ENCODE results near the gene PACSIN3.

PACSIN3 gene

DNA sequence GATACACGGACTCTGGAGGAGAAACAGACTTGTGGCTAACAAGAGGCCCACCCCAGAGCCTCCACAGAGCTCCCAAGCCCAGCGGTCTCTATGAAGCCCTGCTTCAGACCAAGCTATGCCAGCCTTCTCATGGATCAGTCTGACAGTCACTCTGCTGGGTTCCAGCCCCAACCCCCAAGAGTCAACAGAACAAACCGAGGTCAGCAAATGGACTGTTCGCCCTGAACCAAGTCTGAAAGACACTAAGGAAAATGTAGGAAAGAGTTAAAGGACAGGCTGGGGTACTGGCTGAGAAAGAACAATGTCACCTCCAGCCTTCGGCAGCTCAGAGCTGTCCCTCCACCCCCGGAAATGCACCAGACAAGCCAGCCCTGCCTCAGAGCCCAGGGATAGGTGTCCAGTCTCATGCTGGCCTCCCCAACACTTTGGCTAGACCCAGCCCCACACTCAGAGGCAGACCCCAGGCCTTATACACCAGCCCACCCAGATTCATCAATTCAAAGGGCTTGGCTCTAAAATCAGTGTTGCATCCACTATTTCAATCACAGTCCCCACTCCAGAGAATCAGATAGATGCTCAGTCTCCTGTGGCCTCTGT is 13.4 kb downstream of the PACSIN3 start:
- TF ChIP-seq TAF1 (IDR thresholded peaks at IDR 0.05; ENCODE audit: borderline replicate concordance, insufficient read depth, low read length) = no peak
- TF ChIP-seq POLR2AphosphoS5 (IDR thresholded peaks at IDR 0.05; ENCODE audit: low read depth, low read length) = no peak
- TF ChIP-seq, protein P1, sequence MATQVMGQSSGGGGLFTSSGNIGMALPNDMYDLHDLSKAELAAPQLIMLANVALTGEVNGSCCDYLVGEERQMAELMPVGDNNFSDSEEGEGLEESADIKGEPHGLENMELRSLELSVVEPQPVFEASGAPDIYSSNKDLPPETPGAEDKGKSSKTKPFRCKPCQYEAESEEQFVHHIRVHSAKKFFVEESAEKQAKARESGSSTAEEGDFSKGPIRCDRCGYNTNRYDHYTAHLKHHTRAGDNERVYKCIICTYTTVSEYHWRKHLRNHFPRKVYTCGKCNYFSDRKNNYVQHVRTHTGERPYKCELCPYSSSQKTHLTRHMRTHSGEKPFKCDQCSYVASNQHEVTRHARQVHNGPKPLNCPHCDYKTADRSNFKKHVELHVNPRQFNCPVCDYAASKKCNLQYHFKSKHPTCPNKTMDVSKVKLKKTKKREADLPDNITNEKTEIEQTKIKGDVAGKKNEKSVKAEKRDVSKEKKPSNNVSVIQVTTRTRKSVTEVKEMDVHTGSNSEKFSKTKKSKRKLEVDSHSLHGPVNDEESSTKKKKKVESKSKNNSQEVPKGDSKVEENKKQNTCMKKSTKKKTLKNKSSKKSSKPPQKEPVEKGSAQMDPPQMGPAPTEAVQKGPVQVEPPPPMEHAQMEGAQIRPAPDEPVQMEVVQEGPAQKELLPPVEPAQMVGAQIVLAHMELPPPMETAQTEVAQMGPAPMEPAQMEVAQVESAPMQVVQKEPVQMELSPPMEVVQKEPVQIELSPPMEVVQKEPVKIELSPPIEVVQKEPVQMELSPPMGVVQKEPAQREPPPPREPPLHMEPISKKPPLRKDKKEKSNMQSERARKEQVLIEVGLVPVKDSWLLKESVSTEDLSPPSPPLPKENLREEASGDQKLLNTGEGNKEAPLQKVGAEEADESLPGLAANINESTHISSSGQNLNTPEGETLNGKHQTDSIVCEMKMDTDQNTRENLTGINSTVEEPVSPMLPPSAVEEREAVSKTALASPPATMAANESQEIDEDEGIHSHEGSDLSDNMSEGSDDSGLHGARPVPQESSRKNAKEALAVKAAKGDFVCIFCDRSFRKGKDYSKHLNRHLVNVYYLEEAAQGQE (IDR thresholded peaks at IDR 0.05; ENCODE audit: insufficient read depth in 1 of 2, low read depth in 2 of 2, low read length in 2 of 2) = no peak
- no peak for TF ChIP-seq FOXP2 (optimal IDR thresholded peaks at IDR 0.05; ENCODE audit: borderline replicate concordance, extremely low read depth, extremely low read length, insufficient read depth)
- no peak for TF ChIP-seq SIN3A (IDR thresholded peaks at IDR 0.05; ENCODE audit: borderline replicate concordance, insufficient read depth, low read length)

DNA sequence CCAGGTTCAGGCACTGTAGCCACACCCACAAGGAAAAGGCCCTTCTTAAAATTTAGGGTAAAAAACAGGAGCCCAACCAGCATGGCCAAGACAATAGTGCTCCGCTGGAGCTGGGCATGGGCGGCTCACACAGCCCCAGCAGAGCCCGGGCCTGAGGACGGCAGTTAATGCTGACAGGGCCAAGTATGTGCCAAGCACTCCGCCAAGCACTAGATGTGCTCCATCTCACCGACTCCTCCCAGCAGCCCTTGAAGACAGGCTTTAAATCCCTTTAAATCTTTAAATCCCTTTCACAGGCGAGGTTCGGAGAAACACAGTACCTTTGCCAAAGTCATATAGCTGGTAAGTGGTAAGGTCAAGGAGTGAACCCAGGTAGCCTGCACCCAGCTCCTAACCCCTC is 14.4 kb downstream of the PACSIN3 start:
- TF ChIP-seq TAF1 (IDR thresholded peaks at IDR 0.05; ENCODE audit: borderline replicate concordance, insufficient read depth, low read length) = no peak
- no peak for TF ChIP-seq POLR2AphosphoS5 (IDR thresholded peaks at IDR 0.05; ENCODE audit: low read depth, low read length)
- TF ChIP-seq FOXP2 (optimal IDR thresholded peaks at IDR 0.05; ENCODE audit: borderline replicate concordance, extremely low read depth, extremely low read length, insufficient read depth) = no peak
- TF ChIP-seq, protein P1 (IDR thresholded peaks at IDR 0.05; ENCODE audit: insufficient read depth in 1 of 2, low read depth in 2 of 2, low read length in 2 of 2) = no peak
- TF ChIP-seq SIN3A (IDR thresholded peaks at IDR 0.05; ENCODE audit: borderline replicate concordance, insufficient read depth, low read length) = no peak

DNA sequence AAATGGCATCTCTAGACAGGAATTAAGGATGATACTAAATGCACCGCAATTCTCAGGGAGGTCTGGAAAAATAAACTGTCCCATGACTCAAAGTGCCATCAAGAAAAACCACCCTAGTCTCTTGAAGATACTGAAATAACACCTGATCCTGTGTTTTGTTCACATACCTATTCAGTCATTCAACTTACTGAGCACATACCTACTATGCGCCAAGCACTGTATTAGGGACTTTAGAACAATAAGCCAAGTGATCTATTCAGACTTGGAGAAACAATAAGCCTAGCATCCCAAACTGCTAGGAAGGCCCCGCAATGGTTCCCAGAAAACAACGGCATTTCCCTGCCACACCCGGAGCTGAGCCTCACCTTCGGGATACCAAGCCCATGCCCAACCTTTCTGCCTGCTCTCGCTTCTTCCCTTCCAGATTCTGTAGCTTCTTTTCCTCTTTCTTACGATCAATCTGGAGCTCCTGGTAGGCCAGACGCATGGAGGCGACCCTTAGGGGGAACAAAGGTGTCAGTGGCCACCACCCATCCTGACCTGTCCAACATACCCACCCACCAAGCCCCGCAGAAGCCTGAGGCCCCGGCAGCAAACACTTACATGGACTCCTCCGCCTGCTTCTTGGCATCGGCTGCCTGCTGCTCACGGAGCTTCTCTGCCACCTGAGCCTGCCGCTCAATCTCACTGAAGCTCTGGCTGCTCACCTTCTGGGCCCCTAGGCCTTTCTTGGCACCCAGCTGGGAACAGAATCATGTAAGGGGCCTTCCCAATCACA is 15.0 kb downstream of the PACSIN3 start:
- TF ChIP-seq SIN3A (IDR thresholded peaks at IDR 0.05; ENCODE audit: borderline replicate concordance, insufficient read depth, low read length) (no peak), FOXP2 (optimal IDR thresholded peaks at IDR 0.05; ENCODE audit: borderline replicate concordance, extremely low read depth, extremely low read length, insufficient read depth) (no peak), TAF1 (IDR thresholded peaks at IDR 0.05; ENCODE audit: borderline replicate concordance, insufficient read depth, low read length) (no peak), POLR2AphosphoS5 (IDR thresholded peaks at IDR 0.05; ENCODE audit: low read depth, low read length) (no peak)
- TF ChIP-seq, protein P1 (IDR thresholded peaks at IDR 0.05; ENCODE audit: insufficient read depth in 1 of 2, low read depth in 2 of 2, low read length in 2 of 2) = no peak

DNA sequence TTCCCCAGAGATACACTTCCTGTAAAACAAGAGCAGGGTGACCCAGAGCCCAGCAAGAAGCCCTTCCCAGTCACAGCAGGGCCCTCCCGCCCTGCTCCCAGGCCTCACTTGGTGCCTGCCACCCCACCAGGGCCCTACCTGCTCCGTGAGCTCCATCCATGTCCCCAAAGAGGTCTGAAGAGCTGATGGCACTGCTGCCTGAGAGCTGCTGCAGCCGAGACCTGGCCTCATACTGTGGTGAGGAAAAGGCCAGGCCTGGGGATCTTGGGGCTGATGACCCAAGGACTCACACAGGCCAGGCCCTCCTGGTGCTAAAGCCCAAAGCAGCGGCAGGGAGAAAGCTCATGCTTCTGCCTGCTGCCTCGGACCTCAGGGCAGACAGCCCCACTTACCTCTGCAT is 19.9 kb downstream of the PACSIN3 start:
- no peak for TF ChIP-seq TAF1 (IDR thresholded peaks at IDR 0.05; ENCODE audit: borderline replicate concordance, insufficient read depth, low read length)
- TF ChIP-seq, protein P1 (IDR thresholded peaks at IDR 0.05; ENCODE audit: insufficient read depth in 1 of 2, low read depth in 2 of 2, low read length in 2 of 2) = no peak
- TF ChIP-seq POLR2AphosphoS5 (IDR thresholded peaks at IDR 0.05; ENCODE audit: low read depth, low read length) = no peak; the same call in 1 of the 2 replicates
- TF ChIP-seq SIN3A (IDR thresholded peaks at IDR 0.05; ENCODE audit: borderline replicate concordance, insufficient read depth, low read length) = no peak
- TF ChIP-seq FOXP2 (optimal IDR thresholded peaks at IDR 0.05; ENCODE audit: borderline replicate concordance, extremely low read depth, extremely low read length, insufficient read depth) = no peak

Data from PFSK-1 (cell line).